Measurements from ENCODE around the gene LHFPL2. TPM values are rescaled to one million over a fixed set of nuclear protein-coding genes. Genes with fewer than 3 reads are reported as not detected.

Gene LHFPL2
- total and polyA plus RNA-seq, 9 donors = 20.3 to 45.1 (median 27.9) TPM

GRCh38 chr5:78514427-78515330, 133.9 kb downstream of the LHFPL2 start:
- TF ChIP-seq, protein P1, sequence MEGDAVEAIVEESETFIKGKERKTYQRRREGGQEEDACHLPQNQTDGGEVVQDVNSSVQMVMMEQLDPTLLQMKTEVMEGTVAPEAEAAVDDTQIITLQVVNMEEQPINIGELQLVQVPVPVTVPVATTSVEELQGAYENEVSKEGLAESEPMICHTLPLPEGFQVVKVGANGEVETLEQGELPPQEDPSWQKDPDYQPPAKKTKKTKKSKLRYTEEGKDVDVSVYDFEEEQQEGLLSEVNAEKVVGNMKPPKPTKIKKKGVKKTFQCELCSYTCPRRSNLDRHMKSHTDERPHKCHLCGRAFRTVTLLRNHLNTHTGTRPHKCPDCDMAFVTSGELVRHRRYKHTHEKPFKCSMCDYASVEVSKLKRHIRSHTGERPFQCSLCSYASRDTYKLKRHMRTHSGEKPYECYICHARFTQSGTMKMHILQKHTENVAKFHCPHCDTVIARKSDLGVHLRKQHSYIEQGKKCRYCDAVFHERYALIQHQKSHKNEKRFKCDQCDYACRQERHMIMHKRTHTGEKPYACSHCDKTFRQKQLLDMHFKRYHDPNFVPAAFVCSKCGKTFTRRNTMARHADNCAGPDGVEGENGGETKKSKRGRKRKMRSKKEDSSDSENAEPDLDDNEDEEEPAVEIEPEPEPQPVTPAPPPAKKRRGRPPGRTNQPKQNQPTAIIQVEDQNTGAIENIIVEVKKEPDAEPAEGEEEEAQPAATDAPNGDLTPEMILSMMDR (IDR thresholded peaks at IDR 0.05) = no peak
- no peak for TF ChIP-seq EP300 (IDR thresholded peaks at IDR 0.05)
- TF ChIP-seq POLR2A (IDR thresholded peaks at IDR 0.05) = no peak
- Histone ChIP-seq H3K4me3 (no peak overlapping the region), H3K4me1 (ENCODE audit: insufficient read depth) (peaks cover 4% of the 10 kb centered on the region), H3K36me3 (no peaks in the 10 kb centered on the region), H3K27ac (no peak overlapping the region), H3K27me3 (no peaks in the 10 kb centered on the region), H3K9me3 (no peaks in the 10 kb centered on the region)
- no peak for DNase-seq
- WGBS, 3 donors = 83 to 91% (median 84%) methylated on average over 8 of the region's 8 CpGs
- intact Hi-C loops (cut with DNase I) = no loop called here

DNA sequence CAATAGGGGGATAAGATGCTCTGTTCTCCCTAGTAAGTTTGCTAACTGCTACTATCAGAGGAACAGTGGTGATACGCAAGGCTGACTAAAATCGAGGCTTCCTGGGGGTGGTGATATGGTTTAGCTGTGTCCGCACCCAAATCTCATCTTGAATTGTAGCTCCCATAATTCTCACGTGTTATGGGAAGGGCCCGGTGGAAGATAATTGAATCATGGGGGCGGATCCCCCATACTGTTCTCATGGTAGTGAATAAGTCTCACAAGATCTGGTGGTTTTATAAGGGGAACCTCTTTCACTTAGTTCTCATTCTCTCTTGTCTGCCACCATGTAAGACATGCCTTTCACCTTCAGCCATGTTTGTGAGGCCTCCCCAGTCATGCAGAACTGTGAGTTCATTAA, 135.1 kb downstream of the LHFPL2 start:
- intact Hi-C loops (cut with DNase I) = no loop called here
- peaks cover 3% of the 10 kb centered on the region for H3K4me1 ChIP-seq (ENCODE audit: insufficient read depth)
- WGBS, 3 donors = 77 to 92% (median 88%) methylated on average over 6 of the region's 6 CpGs

GRCh38 chr5:78512435-78512834, 136.1 kb downstream of the LHFPL2 start:
- intact Hi-C loops (cut with DNase I) = no loop called here
- Histone ChIP-seq H3K36me3 (no peaks in the 10 kb centered on the region), H3K9me3 (no peaks in the 10 kb centered on the region), H3K4me1 (ENCODE audit: insufficient read depth) (peaks cover 1% of the 10 kb centered on the region), H3K4me3 (no peak overlapping the region), H3K27me3 (no peaks in the 10 kb centered on the region), H3K27ac (no peak overlapping the region)
- 98 to 100% (median 99%) methylated on average over 3 of the region's 3 CpGs for WGBS, 3 donors
- TF ChIP-seq, protein P1 (IDR thresholded peaks at IDR 0.05) = no peak
- TF ChIP-seq EP300 (IDR thresholded peaks at IDR 0.05) (no peak), POLR2A (IDR thresholded peaks at IDR 0.05) (no peak)
- no peak for DNase-seq

More for the DNA sequence above, 135.1 kb downstream of the LHFPL2 start:
- no peak overlapping the region for H3K27ac ChIP-seq
- no peak overlapping the region for H3K4me3 ChIP-seq
- TF ChIP-seq, protein P1 (IDR thresholded peaks at IDR 0.05) = no peak
- TF ChIP-seq POLR2A (IDR thresholded peaks at IDR 0.05) = no peak
- TF ChIP-seq EP300 (IDR thresholded peaks at IDR 0.05) = no peak
- no peaks in the 10 kb centered on the region for H3K9me3 ChIP-seq
- H3K27me3 ChIP-seq = no peaks in the 10 kb centered on the region
- H3K36me3 ChIP-seq = no peaks in the 10 kb centered on the region
- DNase-seq = no peak

DNA sequence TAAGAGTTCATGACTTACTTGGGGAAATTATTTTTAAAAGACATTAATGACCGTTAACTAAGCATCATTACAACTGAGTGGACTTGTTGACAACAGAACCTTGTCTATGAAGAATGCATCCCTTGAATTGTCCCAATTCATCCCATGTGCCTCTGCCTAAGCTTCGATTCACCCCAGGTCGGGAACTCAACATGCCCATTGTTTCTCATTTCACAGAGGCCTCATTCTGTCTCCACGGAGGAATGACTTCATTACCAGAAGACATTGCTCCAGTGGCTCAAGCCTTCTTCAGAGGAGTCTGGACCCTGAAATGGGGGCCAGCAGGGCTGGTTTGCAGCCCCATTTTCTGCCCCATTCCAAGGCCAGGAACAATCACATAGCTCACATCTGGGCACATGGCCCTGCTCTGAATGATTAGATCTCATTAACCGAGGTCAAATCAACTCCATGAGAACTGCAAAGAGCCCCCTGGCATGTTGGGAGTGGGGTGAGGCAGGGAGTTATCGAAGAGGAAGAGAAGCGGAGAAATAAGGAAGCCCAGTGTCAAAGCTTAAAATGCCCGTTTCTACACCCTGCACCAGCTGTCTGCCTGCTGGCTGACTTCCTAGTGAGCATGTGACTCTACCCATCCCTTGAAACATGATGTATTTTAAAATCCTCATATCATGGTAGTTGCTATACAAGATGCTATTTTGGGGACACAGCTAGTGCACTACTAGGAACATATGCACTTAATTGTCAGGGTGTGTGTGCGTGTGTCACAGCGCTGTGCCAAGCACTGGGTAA, 137.3 kb downstream of the LHFPL2 start:
- Histone ChIP-seq H3K27me3 (no peaks in the 10 kb centered on the region), H3K27ac (no peak overlapping the region), H3K4me1 (ENCODE audit: insufficient read depth) (peaks cover 3% of the 10 kb centered on the region), H3K4me3 (no peak overlapping the region), H3K36me3 (no peaks in the 10 kb centered on the region), H3K9me3 (no peaks in the 10 kb centered on the region)
- intact Hi-C loops (cut with DNase I) = no loop called here
- no peak for DNase-seq
- 75 to 83% (median 75%) methylated on average over 10 of the region's 10 CpGs for WGBS, 3 donors
- TF ChIP-seq, protein P1 (IDR thresholded peaks at IDR 0.05) = no peak
- no peak for TF ChIP-seq POLR2A (IDR thresholded peaks at IDR 0.05)
- no peak for TF ChIP-seq EP300 (IDR thresholded peaks at IDR 0.05)
